WTC11 (cell line): ENCODE results near the gene SERGEF.

Source experiments
- ETV6 ChIP-seq: sonication (generic); formaldehyde crosslinking; IDR thresholded peaks from 2 replicates; pipeline ENCODE4 v1.8.1; 2022; ENCODE audit warnings: mild to moderate bottlenecking, missing genetic modification reagents
- FOXJ3 ChIP-seq: sonication (generic); formaldehyde crosslinking; IDR thresholded peaks from 2 replicates; pipeline ENCODE4 v1.9.0; 2021; ENCODE audit warnings: missing genetic modification reagents, mild to moderate bottlenecking, borderline replicate concordance
- NFYB ChIP-seq: sonication (generic); formaldehyde crosslinking; conservative IDR thresholded peaks from 2 replicates; pipeline ENCODE4 v1.8.0; 2022; ENCODE audit warnings: low read depth, missing genetic modification reagents
- SP1 ChIP-seq: sonication (generic); formaldehyde crosslinking; conservative IDR thresholded peaks from 2 replicates; pipeline ENCODE4 v1.8.1; 2022; ENCODE audit warnings: missing genetic modification reagents
- ZBTB21 ChIP-seq: sonication (generic); formaldehyde crosslinking; IDR thresholded peaks from 2 replicates; pipeline ENCODE4 v1.8.1; 2023; ENCODE audit warnings: mild to moderate bottlenecking, missing genetic modification reagents, borderline replicate concordance
- ZNF396 ChIP-seq: fragments of 250-450 bp; sonication (Bioruptor Pico); IDR thresholded peaks from 2 replicates; pipeline ENCODE4 v1.8.0; 2021; ENCODE audit warnings: mild to moderate bottlenecking, moderate library complexity, borderline replicate concordance
- ZNF416 ChIP-seq: fragments of 250-450 bp; sonication (Bioruptor Pico); IDR thresholded peaks from 2 replicates; pipeline ENCODE4 v1.9.0; 2021; ENCODE audit warnings: mild to moderate bottlenecking, inconsistent platforms
- TF ChIP-seq, protein P1 (sequence below): sonication (generic); formaldehyde crosslinking; IDR thresholded peaks from 2 replicates; pipeline ENCODE4 v1.8.0; 2023; ENCODE audit warnings: missing genetic modification reagents
- TF ChIP-seq, protein P2 (sequence below): fragments of 200-600 bp; IDR thresholded peaks from 2 replicates; pipeline ENCODE4 v1.8.0; 2022; ENCODE audit warnings: antibody characterized with exemption
- TF ChIP-seq, protein P3 (sequence below): sonication (generic); formaldehyde crosslinking; IDR thresholded peaks from 2 replicates; pipeline ENCODE4 v1.8.0; 2022; ENCODE audit warnings: mild to moderate bottlenecking, missing genetic modification reagents
- TF ChIP-seq, protein P4 (sequence below): sonication (generic); formaldehyde crosslinking; conservative IDR thresholded peaks from 2 replicates; pipeline ENCODE4 v1.8.1; 2022; ENCODE audit warnings: mild to moderate bottlenecking, missing genetic modification reagents
- TF ChIP-seq, protein P5 (sequence below): sonication (generic); formaldehyde crosslinking; IDR thresholded peaks from 2 replicates; pipeline ENCODE4 v1.8.1; 2023; ENCODE audit warnings: mild to moderate bottlenecking, missing genetic modification reagents, borderline replicate concordance
- TF ChIP-seq, protein P6 (sequence below): sonication (generic); formaldehyde crosslinking; IDR thresholded peaks from 2 replicates; pipeline ENCODE4 v1.8.1; 2022; ENCODE audit warnings: mild to moderate bottlenecking, missing genetic modification reagents, moderate library complexity, borderline replicate concordance

DNA sequence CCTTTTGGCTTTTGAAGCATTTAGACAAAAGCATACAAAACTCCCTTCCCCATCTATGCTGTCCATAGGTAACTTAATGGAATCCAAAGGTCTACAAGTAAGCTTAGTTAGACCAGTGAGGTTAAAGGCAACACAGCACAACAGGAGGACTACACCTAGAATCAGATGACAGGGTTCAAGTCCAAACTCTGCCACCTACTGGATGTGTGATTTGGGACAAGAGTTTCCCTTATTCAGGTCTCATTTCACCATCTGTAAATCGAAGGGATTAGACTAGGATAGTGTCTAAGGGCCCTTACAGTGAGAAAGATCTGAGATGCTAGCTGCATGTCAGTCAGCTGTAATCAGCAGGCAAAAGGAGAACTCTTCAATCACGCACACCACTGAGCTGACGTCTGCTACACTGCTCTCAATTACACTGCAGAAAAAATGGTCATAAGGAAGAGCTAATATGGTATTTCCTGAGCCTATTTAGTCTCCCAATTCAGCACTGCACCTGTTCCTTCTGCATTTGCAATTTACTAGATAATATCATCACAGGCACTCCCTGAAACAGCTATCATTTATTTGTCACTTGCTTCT is 82.2 kb downstream of the SERGEF start:
- no peak for TF ChIP-seq ETV6 (CRISPR knock-in tag)
- TF ChIP-seq, protein P1, sequence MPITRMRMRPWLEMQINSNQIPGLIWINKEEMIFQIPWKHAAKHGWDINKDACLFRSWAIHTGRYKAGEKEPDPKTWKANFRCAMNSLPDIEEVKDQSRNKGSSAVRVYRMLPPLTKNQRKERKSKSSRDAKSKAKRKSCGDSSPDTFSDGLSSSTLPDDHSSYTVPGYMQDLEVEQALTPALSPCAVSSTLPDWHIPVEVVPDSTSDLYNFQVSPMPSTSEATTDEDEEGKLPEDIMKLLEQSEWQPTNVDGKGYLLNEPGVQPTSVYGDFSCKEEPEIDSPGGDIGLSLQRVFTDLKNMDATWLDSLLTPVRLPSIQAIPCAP = no peak
- TF ChIP-seq FOXJ3 (CRISPR knock-in tag) = no peak
- TF ChIP-seq, protein P2, sequence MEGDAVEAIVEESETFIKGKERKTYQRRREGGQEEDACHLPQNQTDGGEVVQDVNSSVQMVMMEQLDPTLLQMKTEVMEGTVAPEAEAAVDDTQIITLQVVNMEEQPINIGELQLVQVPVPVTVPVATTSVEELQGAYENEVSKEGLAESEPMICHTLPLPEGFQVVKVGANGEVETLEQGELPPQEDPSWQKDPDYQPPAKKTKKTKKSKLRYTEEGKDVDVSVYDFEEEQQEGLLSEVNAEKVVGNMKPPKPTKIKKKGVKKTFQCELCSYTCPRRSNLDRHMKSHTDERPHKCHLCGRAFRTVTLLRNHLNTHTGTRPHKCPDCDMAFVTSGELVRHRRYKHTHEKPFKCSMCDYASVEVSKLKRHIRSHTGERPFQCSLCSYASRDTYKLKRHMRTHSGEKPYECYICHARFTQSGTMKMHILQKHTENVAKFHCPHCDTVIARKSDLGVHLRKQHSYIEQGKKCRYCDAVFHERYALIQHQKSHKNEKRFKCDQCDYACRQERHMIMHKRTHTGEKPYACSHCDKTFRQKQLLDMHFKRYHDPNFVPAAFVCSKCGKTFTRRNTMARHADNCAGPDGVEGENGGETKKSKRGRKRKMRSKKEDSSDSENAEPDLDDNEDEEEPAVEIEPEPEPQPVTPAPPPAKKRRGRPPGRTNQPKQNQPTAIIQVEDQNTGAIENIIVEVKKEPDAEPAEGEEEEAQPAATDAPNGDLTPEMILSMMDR = no peak
- TF ChIP-seq NFYB (CRISPR knock-in tag) = no peak
- TF ChIP-seq, protein P3, sequence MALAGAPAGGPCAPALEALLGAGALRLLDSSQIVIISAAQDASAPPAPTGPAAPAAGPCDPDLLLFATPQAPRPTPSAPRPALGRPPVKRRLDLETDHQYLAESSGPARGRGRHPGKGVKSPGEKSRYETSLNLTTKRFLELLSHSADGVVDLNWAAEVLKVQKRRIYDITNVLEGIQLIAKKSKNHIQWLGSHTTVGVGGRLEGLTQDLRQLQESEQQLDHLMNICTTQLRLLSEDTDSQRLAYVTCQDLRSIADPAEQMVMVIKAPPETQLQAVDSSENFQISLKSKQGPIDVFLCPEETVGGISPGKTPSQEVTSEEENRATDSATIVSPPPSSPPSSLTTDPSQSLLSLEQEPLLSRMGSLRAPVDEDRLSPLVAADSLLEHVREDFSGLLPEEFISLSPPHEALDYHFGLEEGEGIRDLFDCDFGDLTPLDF (CRISPR knock-in tag) = no peak
- no peak for TF ChIP-seq SP1 (CRISPR knock-in tag)
- TF ChIP-seq, protein P4, sequence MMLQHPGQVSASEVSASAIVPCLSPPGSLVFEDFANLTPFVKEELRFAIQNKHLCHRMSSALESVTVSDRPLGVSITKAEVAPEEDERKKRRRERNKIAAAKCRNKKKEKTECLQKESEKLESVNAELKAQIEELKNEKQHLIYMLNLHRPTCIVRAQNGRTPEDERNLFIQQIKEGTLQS (CRISPR knock-in tag) = no peak
- TF ChIP-seq, protein P5, sequence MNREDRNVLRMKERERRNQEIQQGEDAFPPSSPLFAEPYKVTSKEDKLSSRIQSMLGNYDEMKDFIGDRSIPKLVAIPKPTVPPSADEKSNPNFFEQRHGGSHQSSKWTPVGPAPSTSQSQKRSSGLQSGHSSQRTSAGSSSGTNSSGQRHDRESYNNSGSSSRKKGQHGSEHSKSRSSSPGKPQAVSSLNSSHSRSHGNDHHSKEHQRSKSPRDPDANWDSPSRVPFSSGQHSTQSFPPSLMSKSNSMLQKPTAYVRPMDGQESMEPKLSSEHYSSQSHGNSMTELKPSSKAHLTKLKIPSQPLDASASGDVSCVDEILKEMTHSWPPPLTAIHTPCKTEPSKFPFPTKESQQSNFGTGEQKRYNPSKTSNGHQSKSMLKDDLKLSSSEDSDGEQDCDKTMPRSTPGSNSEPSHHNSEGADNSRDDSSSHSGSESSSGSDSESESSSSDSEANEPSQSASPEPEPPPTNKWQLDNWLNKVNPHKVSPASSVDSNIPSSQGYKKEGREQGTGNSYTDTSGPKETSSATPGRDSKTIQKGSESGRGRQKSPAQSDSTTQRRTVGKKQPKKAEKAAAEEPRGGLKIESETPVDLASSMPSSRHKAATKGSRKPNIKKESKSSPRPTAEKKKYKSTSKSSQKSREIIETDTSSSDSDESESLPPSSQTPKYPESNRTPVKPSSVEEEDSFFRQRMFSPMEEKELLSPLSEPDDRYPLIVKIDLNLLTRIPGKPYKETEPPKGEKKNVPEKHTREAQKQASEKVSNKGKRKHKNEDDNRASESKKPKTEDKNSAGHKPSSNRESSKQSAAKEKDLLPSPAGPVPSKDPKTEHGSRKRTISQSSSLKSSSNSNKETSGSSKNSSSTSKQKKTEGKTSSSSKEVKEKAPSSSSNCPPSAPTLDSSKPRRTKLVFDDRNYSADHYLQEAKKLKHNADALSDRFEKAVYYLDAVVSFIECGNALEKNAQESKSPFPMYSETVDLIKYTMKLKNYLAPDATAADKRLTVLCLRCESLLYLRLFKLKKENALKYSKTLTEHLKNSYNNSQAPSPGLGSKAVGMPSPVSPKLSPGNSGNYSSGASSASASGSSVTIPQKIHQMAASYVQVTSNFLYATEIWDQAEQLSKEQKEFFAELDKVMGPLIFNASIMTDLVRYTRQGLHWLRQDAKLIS (CRISPR knock-in tag) = no peak
- no peak for TF ChIP-seq ZNF416
- TF ChIP-seq ZNF396 = no peak
- TF ChIP-seq ZBTB21 (CRISPR knock-in tag) = no peak
- TF ChIP-seq, protein P6, sequence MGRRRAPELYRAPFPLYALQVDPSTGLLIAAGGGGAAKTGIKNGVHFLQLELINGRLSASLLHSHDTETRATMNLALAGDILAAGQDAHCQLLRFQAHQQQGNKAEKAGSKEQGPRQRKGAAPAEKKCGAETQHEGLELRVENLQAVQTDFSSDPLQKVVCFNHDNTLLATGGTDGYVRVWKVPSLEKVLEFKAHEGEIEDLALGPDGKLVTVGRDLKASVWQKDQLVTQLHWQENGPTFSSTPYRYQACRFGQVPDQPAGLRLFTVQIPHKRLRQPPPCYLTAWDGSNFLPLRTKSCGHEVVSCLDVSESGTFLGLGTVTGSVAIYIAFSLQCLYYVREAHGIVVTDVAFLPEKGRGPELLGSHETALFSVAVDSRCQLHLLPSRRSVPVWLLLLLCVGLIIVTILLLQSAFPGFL = no peak
